UCSD-AML1 (cell line): Measurements from ENCODE around the gene LRRC8B.

ENCODE experiments used
- DNase-seq: peaks from one replicate; lab custom pipeline; 2025; ENCODE audit not compliant: unreplicated experiment; lab: John Stamatoyannopoulos, UW

Gene LRRC8B

GRCh38 chr1:89546082-89546889, 21.7 kb downstream of the LRRC8B start:
- no peak for DNase-seq

- no peak for DNase-seq
Measured at GRCh38 chr1:89546934-89547562, 22.4 kb downstream of the LRRC8B start.

- no peak for DNase-seq
Measured at GRCh38 chr1:89547563-89548116, 23.0 kb downstream of the LRRC8B start.

- no peak for DNase-seq
Measured at GRCh38 chr1:89548122-89548857, 23.7 kb downstream of the LRRC8B start.

GRCh38 chr1:89550995-89551394, 26.4 kb downstream of the LRRC8B start:
- no peak for DNase-seq

- no peak for DNase-seq
Measured at GRCh38 chr1:89552471-89553081, 27.9 kb downstream of the LRRC8B start.

- DNase-seq = no peak
Measured at GRCh38 chr1:89553157-89553556, 28.5 kb downstream of the LRRC8B start.

GRCh38 chr1:89555550-89555949, 30.9 kb downstream of the LRRC8B start:
- no peak for DNase-seq

GRCh38 chr1:89556726-89557444, 32.3 kb downstream of the LRRC8B start:
- no peak for DNase-seq

- DNase-seq = no peak
Measured at GRCh38 chr1:89557445-89557825, 32.8 kb downstream of the LRRC8B start.

GRCh38 chr1:89557956-89558355, 33.3 kb downstream of the LRRC8B start:
- no peak for DNase-seq

GRCh38 chr1:89563957-89564604, 39.5 kb downstream of the LRRC8B start:
- DNase-seq = no peak

GRCh38 chr1:89565521-89565920, 40.9 kb downstream of the LRRC8B start:
- DNase-seq = no peak

- no peak for DNase-seq
Measured at GRCh38 chr1:89566761-89567174, 42.1 kb downstream of the LRRC8B start.

GRCh38 chr1:89567797-89568196, 43.2 kb downstream of the LRRC8B start:
- DNase-seq = no peak

- DNase-seq = no peak
Measured at GRCh38 chr1:89573410-89573809, 48.8 kb downstream of the LRRC8B start.

GRCh38 chr1:89574621-89575020, 50.0 kb downstream of the LRRC8B start:
- DNase-seq = no peak

- no peak for DNase-seq
Measured at GRCh38 chr1:89575207-89575606, 50.6 kb downstream of the LRRC8B start.

GRCh38 chr1:89576013-89576412, 51.4 kb downstream of the LRRC8B start:
- DNase-seq = no peak

- DNase-seq = no peak
Measured at GRCh38 chr1:89578151-89578550, 53.5 kb downstream of the LRRC8B start.
